GM23338 (cell line): Measurements from ENCODE around the gene RBP3. TPM values are rescaled to one million over a fixed set of nuclear protein-coding genes. Genes with fewer than 3 reads are reported as not detected.

Experiments
- ATAC-seq: fragments of 200-7000 bp; cut with Tn5 transposase; 3 replicates; pipeline ENCODE4 v1.9.1; 2020
- DNase-seq: peaks from one replicate; pipeline ENCODE4 v3.0.0-alpha.2; 2015; ENCODE audit warnings: low spot score
- H2AFZ ChIP-seq: fragments of 200-600 bp; sonication (generic); 2 replicates; pipeline ENCODE4 v1.8.0; 2016; ENCODE audit warnings: antibody characterized with exemption, mild to moderate bottlenecking, moderate library complexity
- H3F3A ChIP-seq: fragments of 200-600 bp; sonication (generic); replicated peaks from 2 replicates; pipeline ENCODE4 v1.8.0; 2017; ENCODE audit warnings: antibody characterized with exemption, mixed run types, low read depth
- H3K27ac ChIP-seq: fragments of 200-600 bp; sonication (generic); 2 replicates; pipeline ENCODE4 v1.6.1; 2016; ENCODE audit warnings: low read depth
- H3K27me3 ChIP-seq: fragments of 200-600 bp; sonication (generic); 2 replicates; pipeline ENCODE4 v1.8.0; 2016; ENCODE audit warnings: mild to moderate bottlenecking, mixed run types, moderate library complexity; ENCODE audit not compliant: insufficient read depth
- H3K36me3 ChIP-seq: fragments of 200-600 bp; sonication (generic); 2 replicates; pipeline ENCODE4 v1.8.0; 2016; ENCODE audit warnings: mild to moderate bottlenecking; ENCODE audit not compliant: insufficient read depth
- H3K4me1 ChIP-seq: fragments of 200-600 bp; sonication (generic); 2 replicates; pipeline ENCODE4 v1.8.0; 2016; ENCODE audit warnings: mild to moderate bottlenecking, moderate library complexity; ENCODE audit not compliant: insufficient read depth
- H3K4me2 ChIP-seq: fragments of 200-600 bp; sonication (generic); 2 replicates; pipeline ENCODE4 v1.7.1; 2017; ENCODE audit warnings: mixed run types
- H3K4me3 ChIP-seq: fragments of 200-600 bp; sonication (generic); 2 replicates; pipeline ENCODE4 v1.6.1; 2016; ENCODE audit warnings: mixed run types
- H3K79me2 ChIP-seq: fragments of 200-600 bp; sonication (generic); replicated peaks from 2 replicates; pipeline ENCODE4 v1.8.0; 2017; ENCODE audit warnings: mild to moderate bottlenecking; ENCODE audit not compliant: insufficient read depth
- H3K9me2 ChIP-seq: fragments of 200-600 bp; sonication (generic); 2 replicates; pipeline ENCODE4 v1.8.0; 2017; ENCODE audit not compliant: insufficient read depth
- H4K20me1 ChIP-seq: fragments of 200-600 bp; sonication (generic); replicated peaks from 2 replicates; pipeline ENCODE4 v1.8.0; 2017; ENCODE audit warnings: mild to moderate bottlenecking; ENCODE audit not compliant: insufficient read depth
- H3K27ac Mint-ChIP-seq: 2 replicates; pipeline ENCODE4 v1.8.0; 2020; ENCODE audit warnings: inconsistent platforms, mild to moderate bottlenecking, moderate library complexity, mixed read lengths
- H3K27me3 Mint-ChIP-seq: 3 replicates; pipeline ENCODE4 v1.8.0; 2022; ENCODE audit warnings: low read depth, mild to moderate bottlenecking, moderate library complexity, mixed read lengths, inconsistent platforms; ENCODE audit not compliant: insufficient read depth, poor library complexity
- H3K36me3 Mint-ChIP-seq: 3 replicates; pipeline ENCODE4 v1.8.0; 2021; ENCODE audit warnings: low read depth, mild to moderate bottlenecking, inconsistent platforms, moderate library complexity, mixed read lengths
- H3K4me1 Mint-ChIP-seq: 3 replicates; pipeline ENCODE4 v1.8.0; 2020; ENCODE audit warnings: mild to moderate bottlenecking, inconsistent platforms, mixed read lengths
- H3K4me3 Mint-ChIP-seq: 3 replicates; pipeline ENCODE4 v1.8.0; 2021; ENCODE audit warnings: moderate library complexity, mild to moderate bottlenecking, inconsistent platforms, mixed read lengths
- H3K9me3 Mint-ChIP-seq: 3 replicates; pipeline ENCODE4 v1.8.0; 2020; ENCODE audit warnings: moderate library complexity, mild to moderate bottlenecking, inconsistent platforms, mixed read lengths
- EZH2 ChIP-seq: fragments of 200-600 bp; sonication (generic); IDR thresholded peaks from one replicate; pipeline ENCODE4 v1.8.0; 2017; ENCODE audit warnings: antibody characterized with exemption, mild to moderate bottlenecking, low read depth; ENCODE audit not compliant: unreplicated experiment
- ZNF331 ChIP-seq: fragments of 250-450 bp; sonication (Bioruptor Pico); IDR thresholded peaks from 2 replicates; pipeline ENCODE4 v1.5.0; 2020; ENCODE audit warnings: low read depth, mild to moderate bottlenecking, moderate library complexity
- ZNF462 ChIP-seq: fragments of 250-450 bp; sonication (Bioruptor Pico); IDR thresholded peaks from 2 replicates; pipeline ENCODE4 v1.5.0; 2020; ENCODE audit warnings: mild to moderate bottlenecking, moderate library complexity
- polyA plus RNA-seq: library from polyadenylated mRNA; unstranded; fragments of >200 nt; fragmentation: Nextera tagmentation; extraction: Ambion mirVana; gene quantifications from 2 replicates; pipeline ENCODE4 v1.2.1, GENCODE V29; 2016
- total RNA-seq: library from RNA; depleted of rRNA; stranded (reverse); fragments of >200 nt; shearing (Covaris generic); gene quantifications from 2 replicates; pipeline ENCODE4 v1.2.3, GENCODE V29; 2014
- TF ChIP-seq, protein P1 (sequence below): IDR thresholded peaks from 2 replicates; pipeline ENCODE4 v1.6.1; 2016; ENCODE audit warnings: antibody characterized with exemption

The RBP3 gene
- total and polyA plus RNA-seq, 2 experiments from 2014 or later = not detected

DNA sequence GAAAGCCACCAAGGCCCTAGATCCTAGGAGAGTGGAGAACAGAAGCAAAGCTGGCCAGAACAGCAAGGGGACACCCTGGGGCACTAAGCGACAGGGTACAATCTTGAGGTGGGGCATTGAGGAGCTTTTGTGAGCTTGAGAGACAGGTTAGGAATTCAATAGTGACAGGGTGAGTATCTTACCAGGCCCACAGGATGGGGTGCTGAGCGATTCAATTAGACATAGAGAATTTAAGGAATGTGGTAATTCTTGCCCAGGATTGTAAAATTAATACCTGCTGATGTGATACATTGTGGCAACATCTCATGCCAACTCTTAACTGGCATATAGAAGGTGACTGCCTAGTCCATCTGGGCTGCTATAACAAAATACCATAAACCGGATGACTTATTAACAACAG is 14.0 kb downstream of the RBP3 start (continued):
- no peak for TF ChIP-seq ZNF462 (CRISPR knock-in tag)

DNA sequence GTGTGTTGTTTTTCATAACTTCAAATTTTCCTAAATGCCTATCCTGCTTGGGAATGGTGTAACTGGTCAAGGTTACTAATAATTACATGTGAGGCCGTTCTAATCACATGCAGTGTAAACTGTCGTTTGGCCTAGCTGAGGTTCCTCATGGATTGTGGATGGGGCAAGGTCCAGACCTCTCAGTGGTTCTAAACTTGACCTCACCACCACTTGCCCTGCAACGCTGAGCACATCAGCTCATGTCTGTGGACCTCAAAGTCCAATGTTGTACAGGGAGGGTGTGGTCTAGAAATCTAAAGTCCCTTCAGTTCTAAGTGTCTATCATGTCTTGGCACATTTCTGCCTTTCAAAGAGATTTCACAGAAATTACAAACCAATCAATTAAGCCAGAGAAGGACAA is 15.6 kb downstream of the RBP3 start:
- no peak overlapping the region for H3K4me2 ChIP-seq
- peaks cover 7% of the 10 kb centered on the region for H3K27me3 Mint-ChIP-seq
- H3K27ac Mint-ChIP-seq = no peak overlapping the region
- H3K36me3 Mint-ChIP-seq = no peaks in the 10 kb centered on the region
- H3K27ac ChIP-seq = no peak overlapping the region
- H3K4me3 Mint-ChIP-seq = no peak overlapping the region
- no peaks in the 10 kb centered on the region for H3K9me3 Mint-ChIP-seq
- no peaks in the 10 kb centered on the region for H3K79me2 ChIP-seq
- no peak overlapping the region for H3K4me3 ChIP-seq
- H3K36me3 ChIP-seq = no peaks in the 10 kb centered on the region
- H4K20me1 ChIP-seq = no peaks in the 10 kb centered on the region
- H3K27me3 ChIP-seq = no peaks in the 10 kb centered on the region
- H3K4me1 ChIP-seq = no peaks in the 10 kb centered on the region
- ATAC-seq (no peak), DNase-seq (no peak)
- H3K4me1 Mint-ChIP-seq = peaks cover 15% of the 10 kb centered on the region
- no peak overlapping the region for H2AFZ ChIP-seq
- no peaks in the 10 kb centered on the region for H3K9me2 ChIP-seq
- H3F3A ChIP-seq = no peaks in the 10 kb centered on the region
- TF ChIP-seq EZH2 = no peak
- TF ChIP-seq, protein P1, sequence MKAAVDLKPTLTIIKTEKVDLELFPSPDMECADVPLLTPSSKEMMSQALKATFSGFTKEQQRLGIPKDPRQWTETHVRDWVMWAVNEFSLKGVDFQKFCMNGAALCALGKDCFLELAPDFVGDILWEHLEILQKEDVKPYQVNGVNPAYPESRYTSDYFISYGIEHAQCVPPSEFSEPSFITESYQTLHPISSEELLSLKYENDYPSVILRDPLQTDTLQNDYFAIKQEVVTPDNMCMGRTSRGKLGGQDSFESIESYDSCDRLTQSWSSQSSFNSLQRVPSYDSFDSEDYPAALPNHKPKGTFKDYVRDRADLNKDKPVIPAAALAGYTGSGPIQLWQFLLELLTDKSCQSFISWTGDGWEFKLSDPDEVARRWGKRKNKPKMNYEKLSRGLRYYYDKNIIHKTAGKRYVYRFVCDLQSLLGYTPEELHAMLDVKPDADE = no peak
- TF ChIP-seq ZNF331 = no peak
